Endothelial cell of umbilical vein (primary cell): ENCODE data around the gene TUBB4B. TPM values are rescaled to one million over a fixed set of nuclear protein-coding genes. Genes with fewer than 3 reads are reported as not detected.

Experiments
- BruUV-seq: library from RNA; stranded (reverse); fragments of 400-500 nt; replicated peaks from 2 replicates; lab custom pipeline; 2021; lab: Mats Ljungman, UMichigan
- CTCF ChIA-PET: fragments of 300-600, 350-600 bp; sonication (Branson Sonifier 250); formaldehyde crosslinking; loops from one replicate; lab custom pipeline; 2021; ENCODE audit warnings: antibody characterized with exemption, inconsistent platforms; lab: Charles Lee
- POLR2A ChIA-PET: fragments of 300-600, 350-600 bp; sonication (Branson Sonifier 250); formaldehyde crosslinking; loops from one replicate; lab custom pipeline; 2021; ENCODE audit warnings: antibody characterized with exemption, inconsistent platforms; lab: Charles Lee
- DNase-seq: peaks from one replicate; pipeline ENCODE4 v3.0.0-alpha.2; 2011; ENCODE audit warnings: low read depth, low spot score
- FAIRE-seq: peaks from 2 replicates; lab custom pipeline; 2011; peaks lifted over from hg19 to GRCh38; lab: Jason Lieb, UNC
- H2AFZ ChIP-seq: 2 replicates; pipeline ENCODE4 v1.6.0; 2012; ENCODE audit warnings: low read depth, low read length, control low read depth, inconsistent platforms
- H3K27ac ChIP-seq: 2 replicates; pipeline ENCODE4 v1.5.1; 2011; ENCODE audit warnings: low read depth, mild to moderate bottlenecking, control low read depth, low read length, moderate library complexity; ENCODE audit not compliant: insufficient read depth
- H3K27me3 ChIP-seq, 2 experiments: 2 replicates each; pipeline versions ENCODE4 v1.6.0 to v1.6.1; 2011; ENCODE audit warnings: low read length in 2 of 2, mixed read lengths in 1 of 2; ENCODE audit not compliant: control insufficient read depth in 2 of 2, insufficient read depth in 2 of 2
- H3K36me3 ChIP-seq, 2 experiments: 2 replicates in 1 of 2; 3 replicates in 1 of 2; pipeline ENCODE4 v1.5.1; 2011; ENCODE audit warnings: low read length in 2 of 2, mild to moderate bottlenecking in 1 of 2, moderate library complexity in 1 of 2; ENCODE audit not compliant: control insufficient read depth in 2 of 2, insufficient read depth in 2 of 2; ENCODE audit errors: extremely low read depth in 1 of 2
- H3K4me1 ChIP-seq: 3 replicates; pipeline ENCODE4 v1.5.1; 2011; ENCODE audit warnings: mild to moderate bottlenecking, low read length; ENCODE audit not compliant: control insufficient read depth, insufficient read depth; ENCODE audit errors: extremely low read depth
- H3K4me2 ChIP-seq: 2 replicates; pipeline ENCODE4 v1.6.1; 2011; ENCODE audit warnings: low read length, control low read depth, mixed read lengths; ENCODE audit not compliant: insufficient read depth
- H3K4me3 ChIP-seq, 3 experiments: fragments of 200-600 bp in 1 of 3; sonication (generic), shearing (Covaris generic) in 1 of 3; replicated peaks in 1 of 3; 2 replicates each; pipeline ENCODE4 v1.5.1; 2011 to 2016; ENCODE audit warnings: control low read depth in 3 of 3, low read length in 3 of 3, mild to moderate bottlenecking in 2 of 3, inconsistent platforms in 1 of 3, low read depth in 1 of 3, moderate library complexity in 1 of 3; ENCODE audit not compliant: insufficient read depth in 1 of 3
- H3K79me2 ChIP-seq: 2 replicates; pipeline ENCODE4 v1.6.0; 2012; ENCODE audit warnings: low read length, inconsistent platforms; ENCODE audit not compliant: control insufficient read depth, insufficient read depth
- H3K9ac ChIP-seq: replicated peaks from 2 replicates; pipeline ENCODE3; 2011; ENCODE audit warnings: low read length, control low read depth; ENCODE audit not compliant: insufficient read depth; ENCODE audit errors: extremely low read depth
- H3K9me1 ChIP-seq: replicated peaks from 3 replicates; pipeline ENCODE4 v1.6.0; 2011; ENCODE audit warnings: mild to moderate bottlenecking, low read length; ENCODE audit not compliant: control insufficient read depth, insufficient read depth; ENCODE audit errors: extremely low read depth
- H3K9me3 ChIP-seq: replicated peaks from 2 replicates; pipeline ENCODE4 v1.5.1; 2012; ENCODE audit warnings: low read length, inconsistent platforms; ENCODE audit not compliant: control insufficient read depth, insufficient read depth
- H4K20me1 ChIP-seq: replicated peaks from 2 replicates; pipeline ENCODE3; 2011; ENCODE audit warnings: mild to moderate bottlenecking, low read length; ENCODE audit not compliant: control insufficient read depth, insufficient read depth; ENCODE audit errors: extremely low read depth
- CTCF ChIP-seq, 2 donors: IDR thresholded peaks; 1 replicate in 1 of 2; 2 replicates in 1 of 2; pipeline ENCODE4 v1.5.1; 2011; ENCODE audit warnings: low read length in 2 of 2, mild to moderate bottlenecking in 2 of 2, moderate library complexity in 2 of 2, control low read depth in 1 of 2, inconsistent platforms in 1 of 2, low read depth in 1 of 2; ENCODE audit not compliant: insufficient read depth in 1 of 2; ENCODE audit errors: extremely low read depth in 1 of 2
- EZH2 ChIP-seq: IDR thresholded peaks from 2 replicates; pipeline ENCODE4 v1.6.1; 2012; ENCODE audit warnings: borderline replicate concordance, low read depth, mild to moderate bottlenecking, moderate library complexity, low read length, inconsistent platforms; ENCODE audit not compliant: severe bottlenecking
- FOS ChIP-seq: IDR thresholded peaks from 2 replicates; pipeline ENCODE4 v1.6.1; 2011; ENCODE audit warnings: mild to moderate bottlenecking, low read length, moderate library complexity, borderline replicate concordance; ENCODE audit not compliant: insufficient read depth
- GATA2 ChIP-seq: IDR thresholded peaks from 2 replicates; pipeline ENCODE4 v1.7.0; 2011; ENCODE audit warnings: low read depth, mild to moderate bottlenecking, moderate library complexity, mixed read lengths, low read length; ENCODE audit not compliant: insufficient read length, insufficient read depth
- JUN ChIP-seq: IDR thresholded peaks from 2 replicates; pipeline ENCODE4 v1.6.1; 2011; ENCODE audit warnings: borderline replicate concordance, low read depth; ENCODE audit not compliant: insufficient read length, insufficient read depth
- MAX ChIP-seq: IDR thresholded peaks from 2 replicates; pipeline ENCODE4 v1.6.1; 2011; ENCODE audit not compliant: insufficient read depth, insufficient read length
- MYC ChIP-seq: IDR thresholded peaks from one replicate; pipeline ENCODE4 v1.6.1; 2011; ENCODE audit warnings: mild to moderate bottlenecking, low read depth, low read length
- POLR2A ChIP-seq: IDR thresholded peaks from 2 replicates; pipeline ENCODE4 v1.6.1; 2012; ENCODE audit warnings: low read depth, mild to moderate bottlenecking, control low read depth, low read length
- POLR2AphosphoS5 ChIP-seq: IDR thresholded peaks from 2 replicates; pipeline ENCODE4 v1.6.1; 2012; ENCODE audit warnings: low read depth, mild to moderate bottlenecking, control low read depth, low read length, moderate library complexity; ENCODE audit not compliant: insufficient read depth
- dilution Hi-C: fragments of 300-500 bp; cut with MboI; formaldehyde crosslinking; loops from one replicate; pipeline ENCODE4 v1.15.0; 2019; ENCODE audit warnings: low sequenced_read_pairs; ENCODE audit not compliant: extremely low pct_ligation_motif_present
- intact Hi-C: fragments of 100-400 bp; cut with micrococcal nuclease; formaldehyde crosslinking; loops from one replicate; pipeline ENCODE4 v1.10.0; 2022
- polyA plus RNA-seq, 4 experiments: library from polyadenylated mRNA; depleted of rRNA in 3 of 4; stranded (reverse) in 3 of 4; unstranded in 1 of 4; fragments of >200 nt; gene quantifications; 2 replicates each; pipeline versions ENCODE4 v1.2.1 to v1.2.3, GENCODE V29; 2011 to 2012; ENCODE audit warnings: missing spikeins in 1 of 4
- total RNA-seq: library from RNA; stranded (reverse); gene quantifications from 2 replicates; pipeline ENCODE4 v1.2.3, GENCODE V29; 2021

TUBB4B gene
- total and polyA plus RNA-seq, 2 donors (not counting 3 experiments of a cell fraction or from before 2014, with no cell fraction given) = 418 to 558 TPM

GRCh38 chr9:137212520-137212919 is 28.6 kb upstream of the TUBB4B start:
- Histone ChIP-seq H3K4me2 (no peak overlapping the region), H3K36me3 (peaks cover 0 to 8% of the 10 kb centered on the region in 2 experiments), H4K20me1 (no peaks in the 10 kb centered on the region), H3K27me3 (no peaks in the 10 kb centered on the region), H3K4me3 (no peak overlapping the region), H3K27ac (no peak overlapping the region), H3K4me1 (no peaks in the 10 kb centered on the region), H3K9me1 (no peaks in the 10 kb centered on the region), H3K9ac (no peak overlapping the region), H3K9me3 (no peaks in the 10 kb centered on the region), H2AFZ (no peak overlapping the region), H3K79me2 (no peaks in the 10 kb centered on the region)
- intact Hi-C loops = no loop called here
- POLR2A ChIA-PET = no interaction called here
- dilution Hi-C loops = no loop called here
- no peak for FAIRE-seq
- CTCF ChIA-PET = interaction anchor here (1.0 to 1.1 kb wide), 2 partner anchors 24 kb away, joined by 3 read pairs; partner anchors contain the start of genes ANAPC2 and SSNA1
- no peak for DNase-seq
- no peak for TF ChIP-seq EZH2
- TF ChIP-seq FOS = no peak
- no peak for TF ChIP-seq POLR2AphosphoS5
- no peak for TF ChIP-seq GATA2
- TF ChIP-seq CTCF (IDR thresholded peaks at IDR 0.05; ENCODE audit: extremely low read depth in 1 of 2, insufficient read depth in 1 of 2, low read depth in 1 of 2, low read length in 2 of 2) = no peak
- TF ChIP-seq POLR2A = no peak
- no peak for TF ChIP-seq MAX
- no peak for TF ChIP-seq JUN
- TF ChIP-seq MYC = no peak
- BruUV-seq = no TSS peak
